Mammary epithelial cell (primary cell): ENCODE data around the gene FAM156A.
"Not testable (repeated sequence)": the region's sequence is repeated elsewhere in the genome, so short reads cannot be mapped to it uniquely, and the experiment has no call there.

Experiments used
- EZH2 ChIP-seq: IDR thresholded peaks from 2 replicates; pipeline ENCODE4 v1.6.1; 2012; ENCODE audit warnings: low read length, inconsistent platforms, borderline replicate concordance
- TF ChIP-seq, protein P1 (sequence below), 2 donors: IDR thresholded peaks in 1 of 2; conservative IDR thresholded peaks in 1 of 2; 2 replicates each; pipeline ENCODE4 v1.5.1; 2011 to 2012; ENCODE audit warnings: inconsistent platforms in 2 of 2, low read length in 2 of 2, mild to moderate bottlenecking in 2 of 2, control low read depth in 1 of 2, low read depth in 1 of 2; ENCODE audit not compliant: insufficient read depth in 1 of 2; ENCODE audit errors: extremely low read depth in 1 of 2

DNA sequence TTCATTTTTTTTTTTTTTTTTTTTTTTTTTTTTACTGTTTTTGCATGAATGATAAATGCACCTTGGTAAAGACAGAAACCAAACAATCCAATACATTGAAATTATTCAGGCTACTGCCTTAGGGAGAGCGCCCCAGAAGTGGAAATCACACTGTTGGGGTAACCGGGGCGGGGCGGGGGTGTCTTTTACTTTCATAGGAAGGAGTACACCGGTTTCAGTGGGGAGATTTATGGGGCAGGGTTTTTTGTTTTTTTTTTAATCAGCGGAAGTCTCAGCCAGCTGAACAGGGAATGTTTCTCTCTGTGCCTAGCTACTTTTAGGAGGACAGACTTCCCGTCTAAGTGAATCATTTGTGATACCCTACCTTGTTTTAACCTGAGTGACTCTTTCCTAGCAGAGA is 643 bp upstream of the FAM156A start:
- TF ChIP-seq, protein P1, sequence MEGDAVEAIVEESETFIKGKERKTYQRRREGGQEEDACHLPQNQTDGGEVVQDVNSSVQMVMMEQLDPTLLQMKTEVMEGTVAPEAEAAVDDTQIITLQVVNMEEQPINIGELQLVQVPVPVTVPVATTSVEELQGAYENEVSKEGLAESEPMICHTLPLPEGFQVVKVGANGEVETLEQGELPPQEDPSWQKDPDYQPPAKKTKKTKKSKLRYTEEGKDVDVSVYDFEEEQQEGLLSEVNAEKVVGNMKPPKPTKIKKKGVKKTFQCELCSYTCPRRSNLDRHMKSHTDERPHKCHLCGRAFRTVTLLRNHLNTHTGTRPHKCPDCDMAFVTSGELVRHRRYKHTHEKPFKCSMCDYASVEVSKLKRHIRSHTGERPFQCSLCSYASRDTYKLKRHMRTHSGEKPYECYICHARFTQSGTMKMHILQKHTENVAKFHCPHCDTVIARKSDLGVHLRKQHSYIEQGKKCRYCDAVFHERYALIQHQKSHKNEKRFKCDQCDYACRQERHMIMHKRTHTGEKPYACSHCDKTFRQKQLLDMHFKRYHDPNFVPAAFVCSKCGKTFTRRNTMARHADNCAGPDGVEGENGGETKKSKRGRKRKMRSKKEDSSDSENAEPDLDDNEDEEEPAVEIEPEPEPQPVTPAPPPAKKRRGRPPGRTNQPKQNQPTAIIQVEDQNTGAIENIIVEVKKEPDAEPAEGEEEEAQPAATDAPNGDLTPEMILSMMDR (conservative IDR thresholded peaks at IDR 0.05 in 1 of 2, IDR thresholded peaks at IDR 0.05 in 1 of 2; ENCODE audit: extremely low read depth in 1 of 2, insufficient read depth in 1 of 2, low read depth in 1 of 2, low read length in 2 of 2), result not testable (repeated sequence)
- TF ChIP-seq EZH2, result not testable (repeated sequence)
